HG02571 (cell line): ENCODE measurements around the gene FOXP1.

Experiments used
- ATAC-seq: cut with Tn5 transposase; IDR thresholded peaks from one replicate; pipeline ENCODE4 v1.9.1; 2021; ENCODE audit warnings: mild to moderate bottlenecking, moderate library complexity; ENCODE audit not compliant: unreplicated experiment

FOXP1 gene

GRCh38 chr3:71510510-71510909 lies 73.0 kb downstream of the FOXP1 start:
- no peak for ATAC-seq

GRCh38 chr3:71509066-71509465 lies 74.5 kb downstream of the FOXP1 start:
- ATAC-seq, result no peak

- ATAC-seq, result no peak
Measured at GRCh38 chr3:71505767-71506350, 77.7 kb downstream of the FOXP1 start.

GRCh38 chr3:71504250-71505036 lies 79.1 kb downstream of the FOXP1 start:
- no peak for ATAC-seq

GRCh38 chr3:71503525-71504249 lies 79.8 kb downstream of the FOXP1 start:
- ATAC-seq, result no peak

- no peak for ATAC-seq
Measured at GRCh38 chr3:71502066-71502625, 81.4 kb downstream of the FOXP1 start.

- ATAC-seq, result no peak
Measured at GRCh38 chr3:71500696-71501095, 82.8 kb downstream of the FOXP1 start.

GRCh38 chr3:71499227-71499876 lies 84.2 kb downstream of the FOXP1 start:
- ATAC-seq, result no peak

GRCh38 chr3:71498543-71498942 lies 85.0 kb downstream of the FOXP1 start:
- no peak for ATAC-seq

GRCh38 chr3:71497971-71498444 lies 85.5 kb downstream of the FOXP1 start:
- ATAC-seq, result no peak

- no peak for ATAC-seq
Measured at GRCh38 chr3:71497367-71497897, 86.1 kb downstream of the FOXP1 start.

GRCh38 chr3:71495708-71496472 lies 87.6 kb downstream of the FOXP1 start:
- ATAC-seq, result no peak

- no peak for ATAC-seq
Measured at GRCh38 chr3:71494212-71494611, 89.3 kb downstream of the FOXP1 start.

- no peak for ATAC-seq
Measured at GRCh38 chr3:71492974-71493771, 90.4 kb downstream of the FOXP1 start.

GRCh38 chr3:71492566-71492965 lies 91.0 kb downstream of the FOXP1 start:
- ATAC-seq, result no peak

GRCh38 chr3:71491154-71491752 lies 92.3 kb downstream of the FOXP1 start:
- no peak for ATAC-seq

GRCh38 chr3:71490692-71491091 lies 92.8 kb downstream of the FOXP1 start:
- ATAC-seq, result no peak

- ATAC-seq, result no peak
Measured at GRCh38 chr3:71489315-71489761, 94.2 kb downstream of the FOXP1 start.

GRCh38 chr3:71488882-71489281 lies 94.6 kb downstream of the FOXP1 start:
- ATAC-seq, result no peak
